CD8-positive, alpha-beta memory T cell (primary cell): ENCODE data around the gene DENND1B. TPM values are rescaled to one million over a fixed set of nuclear protein-coding genes. Genes with fewer than 3 reads are reported as not detected.
A peak's percentile ranks its signal among the peaks of the same experiment; 100 is the strongest.

Experiments used
- CTCF ChIA-PET: fragments of 350-600 bp; sonication (Branson Sonifier 250); formaldehyde crosslinking; loops from one replicate; lab custom pipeline; 2021; ENCODE audit warnings: antibody characterized with exemption; lab: Charles Lee
- POLR2A ChIA-PET: fragments of 350-600 bp; sonication (Branson Sonifier 250); formaldehyde crosslinking; loops from one replicate; lab custom pipeline; 2021; ENCODE audit warnings: antibody characterized with exemption; lab: Charles Lee
- DNase-seq, 5 donors: peaks; one replicate each; pipeline versions ENCODE4 v3.0.0 to v3.0.0-alpha.2; 2020 to 2022; ENCODE audit warnings: mixed read lengths in 1 of 5
- H3K27ac ChIP-seq: one replicate; pipeline ENCODE4 v1.7.0; 2013; ENCODE audit warnings: low read depth, mild to moderate bottlenecking, low read length, moderate library complexity
- H3K27me3 ChIP-seq: 2 replicates; pipeline ENCODE4 v1.7.0; 2013; ENCODE audit warnings: low read length, mild to moderate bottlenecking; ENCODE audit not compliant: insufficient read depth, poor library complexity, severe bottlenecking
- H3K36me3 ChIP-seq: 2 replicates; pipeline ENCODE4 v1.7.0; 2013; ENCODE audit warnings: mild to moderate bottlenecking, low read length, moderate library complexity; ENCODE audit not compliant: insufficient read depth
- H3K4me1 ChIP-seq: 2 replicates; pipeline ENCODE4 v1.7.0; 2013; ENCODE audit warnings: mild to moderate bottlenecking, low read length, moderate library complexity; ENCODE audit not compliant: insufficient read depth
- H3K4me3 ChIP-seq: 2 replicates; pipeline ENCODE4 v1.7.0; 2013; ENCODE audit warnings: mild to moderate bottlenecking, low read length
- H3K9me3 ChIP-seq: 2 replicates; pipeline ENCODE4 v1.7.0; 2013; ENCODE audit warnings: mild to moderate bottlenecking, low read length
- H3K27ac Mint-ChIP-seq, 8 donors: one replicate each; pipeline ENCODE4 v1.8.0; 2020 to 2021; ENCODE audit warnings: mixed read lengths in 8 of 8, mild to moderate bottlenecking in 6 of 8, inconsistent platforms in 3 of 8, moderate library complexity in 3 of 8
- H3K27me3 Mint-ChIP-seq, 2 donors: one replicate each; pipeline ENCODE4 v1.8.0; 2020 to 2021; ENCODE audit warnings: mixed read lengths in 2 of 2, mild to moderate bottlenecking in 1 of 2, moderate library complexity in 1 of 2
- H3K36me3 Mint-ChIP-seq, 3 donors: one replicate each; pipeline ENCODE4 v1.8.0; 2020 to 2021; ENCODE audit warnings: mixed read lengths in 3 of 3, inconsistent platforms in 1 of 3, mild to moderate bottlenecking in 1 of 3
- H3K4me1 Mint-ChIP-seq, 3 donors: one replicate each; pipeline ENCODE4 v1.8.0; 2020 to 2021; ENCODE audit warnings: mixed read lengths in 3 of 3, inconsistent platforms in 1 of 3, mild to moderate bottlenecking in 1 of 3
- H3K4me3 Mint-ChIP-seq, 7 donors: one replicate each; pipeline ENCODE4 v1.8.0; 2020 to 2021; ENCODE audit warnings: mixed read lengths in 7 of 7, mild to moderate bottlenecking in 6 of 7, moderate library complexity in 4 of 7, inconsistent platforms in 2 of 7
- H3K9me3 Mint-ChIP-seq, 5 donors: one replicate each; pipeline ENCODE4 v1.8.0; 2020 to 2022; ENCODE audit warnings: mixed read lengths in 5 of 5, mild to moderate bottlenecking in 3 of 5, moderate library complexity in 2 of 5, inconsistent platforms in 1 of 5
- polyA plus RNA-seq: library from polyadenylated mRNA; unstranded; fragments of 300-500 nt; fragmentation: Illumina TruSeq; gene quantifications from one replicate; pipeline ENCODE4 v1.2.3, GENCODE V29; 2021
- total RNA-seq, 2 experiments: library from RNA; stranded (reverse); gene quantifications; one replicate each; pipeline ENCODE4 v1.2.3, GENCODE V29; 2021

DENND1B gene
- total and polyA plus RNA-seq, 3 experiments from 2014 or later, result 10.6 to 14.8 (median 12.0) TPM

GRCh38 chr1:197788741-197789739 is 13.8 kb upstream of the DENND1B start:
- no peaks in the 10 kb centered on the region for H3K27me3 ChIP-seq
- Mint-ChIP-seq H3K27ac (peak overlapping the region in 1 of 8 donors; percentile 12), H3K4me1 (no peaks in the 10 kb centered on the region), H3K9me3 (peaks cover 0 to 4% (median 0%) of the 10 kb centered on the region in 5 donors), H3K36me3 (no peaks in the 10 kb centered on the region), H3K4me3 (no peak overlapping the region), H3K27me3 (peaks cover 0 to 1% of the 10 kb centered on the region in 2 donors)
- no peaks in the 10 kb centered on the region for H3K36me3 ChIP-seq
- H3K4me1 ChIP-seq, result no peaks in the 10 kb centered on the region
- POLR2A ChIA-PET, result no interaction called here
- no peaks in the 10 kb centered on the region for H3K9me3 ChIP-seq
- DNase-seq, result no peak
- H3K27ac ChIP-seq, result no peak overlapping the region
- no peak overlapping the region for H3K4me3 ChIP-seq
- CTCF ChIA-PET, result interaction anchor here (0.6 kb wide), 1 partner anchor 770 kb away, joined by 3 read pairs; no protein-coding TSS in a partner anchor

GRCh38 chr1:197787623-197788536 is 12.6 kb upstream of the DENND1B start:
- Histone ChIP-seq H3K36me3 (no peaks in the 10 kb centered on the region), H3K9me3 (no peaks in the 10 kb centered on the region), H3K4me1 (no peaks in the 10 kb centered on the region), H3K27ac (no peak overlapping the region), H3K27me3 (no peaks in the 10 kb centered on the region), H3K4me3 (no peak overlapping the region)
- DNase-seq, result no peak
- ChIA-PET CTCF (no interaction called here), POLR2A (no interaction called here)
- Mint-ChIP-seq H3K4me3 (no peak overlapping the region), H3K27me3 (peaks cover 0 to 1% of the 10 kb centered on the region in 2 donors), H3K4me1 (no peaks in the 10 kb centered on the region), H3K36me3 (no peaks in the 10 kb centered on the region), H3K9me3 (no peaks in the 10 kb centered on the region), H3K27ac (no peak overlapping the region)

GRCh38 chr1:197787056-197787455 is 11.8 kb upstream of the DENND1B start:
- H3K36me3 ChIP-seq, result no peaks in the 10 kb centered on the region
- no peaks in the 10 kb centered on the region for H3K27me3 ChIP-seq
- no peaks in the 10 kb centered on the region for H3K4me1 Mint-ChIP-seq
- no peak overlapping the region for H3K27ac ChIP-seq
- H3K27ac Mint-ChIP-seq, result no peak overlapping the region
- ChIA-PET CTCF (no interaction called here), POLR2A (no interaction called here)
- no peaks in the 10 kb centered on the region for H3K36me3 Mint-ChIP-seq
- no peaks in the 10 kb centered on the region for H3K9me3 ChIP-seq
- no peak overlapping the region for H3K4me3 Mint-ChIP-seq
- no peaks in the 10 kb centered on the region for H3K9me3 Mint-ChIP-seq
- no peaks in the 10 kb centered on the region for H3K4me1 ChIP-seq
- H3K27me3 Mint-ChIP-seq, result peaks cover 0 to 1% of the 10 kb centered on the region in 2 donors
- DNase-seq, result no peak
- no peak overlapping the region for H3K4me3 ChIP-seq

GRCh38 chr1:197786280-197786679 is 11.0 kb upstream of the DENND1B start:
- H3K27ac ChIP-seq, result no peak overlapping the region
- Mint-ChIP-seq H3K36me3 (no peaks in the 10 kb centered on the region), H3K27ac (no peak overlapping the region), H3K9me3 (no peaks in the 10 kb centered on the region), H3K4me3 (no peak overlapping the region), H3K27me3 (peaks cover 0 to 1% of the 10 kb centered on the region in 2 donors), H3K4me1 (no peaks in the 10 kb centered on the region)
- DNase-seq, result no peak
- CTCF ChIA-PET, result interaction anchor here (3.4 kb wide), 1 partner anchor 11 kb away, joined by 10 read pairs; the partner anchor contains the start of gene DENND1B
- no peaks in the 10 kb centered on the region for H3K4me1 ChIP-seq
- no peaks in the 10 kb centered on the region for H3K36me3 ChIP-seq
- POLR2A ChIA-PET, result no interaction called here
- no peak overlapping the region for H3K4me3 ChIP-seq
- no peaks in the 10 kb centered on the region for H3K27me3 ChIP-seq
- H3K9me3 ChIP-seq, result no peaks in the 10 kb centered on the region

- Histone ChIP-seq H3K9me3 (no peaks in the 10 kb centered on the region), H3K4me3 (no peak overlapping the region), H3K36me3 (no peaks in the 10 kb centered on the region), H3K27ac (no peak overlapping the region), H3K27me3 (no peaks in the 10 kb centered on the region), H3K4me1 (peaks cover 6% of the 10 kb centered on the region)
- DNase-seq, result no peak
- no peak overlapping the region for H3K4me3 Mint-ChIP-seq
- POLR2A ChIA-PET, result no interaction called here
- H3K4me1 Mint-ChIP-seq, result peaks cover 9 to 10% (median 9%) of the 10 kb centered on the region in 3 donors
- no peaks in the 10 kb centered on the region for H3K9me3 Mint-ChIP-seq
- H3K36me3 Mint-ChIP-seq, result no peaks in the 10 kb centered on the region
- no peaks in the 10 kb centered on the region for H3K27me3 Mint-ChIP-seq
- no peak overlapping the region for H3K27ac Mint-ChIP-seq
- CTCF ChIA-PET, result interaction anchor here (3.4 kb wide), 1 partner anchor 8 kb away, joined by 10 read pairs; the partner anchor contains the start of gene DENND1B
These were observed 8.2 kb upstream of the DENND1B start for GRCh38 chr1:197783510-197783948.

GRCh38 chr1:197782722-197783360 is 7.6 kb upstream of the DENND1B start:
- H3K27me3 Mint-ChIP-seq, result peaks cover 0 to 1% of the 10 kb centered on the region in 2 donors
- Histone ChIP-seq H3K9me3 (no peaks in the 10 kb centered on the region), H3K4me3 (no peak overlapping the region), H3K27ac (no peak overlapping the region), H3K4me1 (peaks cover 13% of the 10 kb centered on the region), H3K36me3 (no peaks in the 10 kb centered on the region), H3K27me3 (no peaks in the 10 kb centered on the region)
- POLR2A ChIA-PET, result no interaction called here
- H3K4me1 Mint-ChIP-seq, result peaks cover 15 to 17% (median 16%) of the 10 kb centered on the region in 3 donors
- CTCF ChIA-PET, result interaction anchor here (3.4 kb wide), 1 partner anchor 7 kb away, joined by 10 read pairs; the partner anchor contains the start of gene DENND1B
- no peaks in the 10 kb centered on the region for H3K9me3 Mint-ChIP-seq
- H3K27ac Mint-ChIP-seq, result peak overlapping the region in 1 of 8 donors; percentile 6
- no peaks in the 10 kb centered on the region for H3K36me3 Mint-ChIP-seq
- no peak overlapping the region for H3K4me3 Mint-ChIP-seq
- no peak for DNase-seq

GRCh38 chr1:197781968-197782721 is 6.9 kb upstream of the DENND1B start:
- Histone ChIP-seq H3K9me3 (no peaks in the 10 kb centered on the region), H3K4me1 (peaks cover 16% of the 10 kb centered on the region), H3K4me3 (no peak overlapping the region), H3K36me3 (no peaks in the 10 kb centered on the region), H3K27me3 (no peaks in the 10 kb centered on the region), H3K27ac (no peak overlapping the region)
- H3K27me3 Mint-ChIP-seq, result peaks cover 0 to 1% of the 10 kb centered on the region in 2 donors
- H3K9me3 Mint-ChIP-seq, result no peaks in the 10 kb centered on the region
- H3K36me3 Mint-ChIP-seq, result no peaks in the 10 kb centered on the region
- ChIA-PET POLR2A (no interaction called here), CTCF (no interaction called here)
- peaks cover 21 to 24% (median 23%) of the 10 kb centered on the region in 3 donors for H3K4me1 Mint-ChIP-seq
- H3K4me3 Mint-ChIP-seq, result no peak overlapping the region
- no peak overlapping the region for H3K27ac Mint-ChIP-seq
- DNase-seq, result no peak
